ENCODE data around the gene SETDB1.

The SETDB1 gene

GRCh38 chr1:151012684-151013471 lies 86.7 kb downstream of the SETDB1 start:
- Histone ChIP-seq H3K36me3 (ENCODE audit: control insufficient read depth, insufficient read depth, low read length) (peaks cover 2% of the 10 kb centered on the region), H3K4me3 (ENCODE audit: extremely low read depth, insufficient read depth, low read length, poor library complexity, severe bottlenecking) (no peak overlapping the region), H3K4me1 (ENCODE audit: control insufficient read depth, insufficient read depth, low read length, poor library complexity, severe bottlenecking) (peaks cover 2% of the 10 kb centered on the region), H3K9me3 (ENCODE audit: control insufficient read depth, low read length) (no peaks in the 10 kb centered on the region), H3K27ac (ENCODE audit: low read depth, low read length, severe bottlenecking) (no peak overlapping the region)
- WGBS, 2 experiments (ENCODE audit: insufficient coverage in 2 of 2), result 92 to 93% methylated on average over 11 of the region's 14 CpGs

GRCh38 chr1:151013518-151013917 lies 87.4 kb downstream of the SETDB1 start:
- 79 to 84% methylated on average over 2 of the region's 2 CpGs for WGBS, 2 experiments (ENCODE audit: insufficient coverage in 2 of 2)
- H3K4me3 ChIP-seq (ENCODE audit: extremely low read depth, insufficient read depth, low read length, poor library complexity, severe bottlenecking), result no peak overlapping the region

More at GRCh38 chr1:151013518-151013917, 87.4 kb downstream of the SETDB1 start:
- no peaks in the 10 kb centered on the region for H3K9me3 ChIP-seq (ENCODE audit: control insufficient read depth, low read length)
- no peak overlapping the region for H3K27ac ChIP-seq (ENCODE audit: low read depth, low read length, severe bottlenecking)
- H3K36me3 ChIP-seq (ENCODE audit: control insufficient read depth, insufficient read depth, low read length), result peaks cover 6% of the 10 kb centered on the region
- H3K4me1 ChIP-seq (ENCODE audit: control insufficient read depth, insufficient read depth, low read length, poor library complexity, severe bottlenecking), result no peaks in the 10 kb centered on the region

Data from mesodermal cell (in vitro differentiated cells).